ENCODE data around the gene NOP10. TPM values are rescaled to one million over a fixed set of nuclear protein-coding genes. Genes with fewer than 3 reads are reported as not detected.
"Not testable (repeated sequence)": the region's sequence is repeated elsewhere in the genome, so short reads cannot be mapped to it uniquely, and the experiment has no call there.

Gene NOP10
- polyA plus RNA-seq, 1 donor, result 123 TPM

DNA sequence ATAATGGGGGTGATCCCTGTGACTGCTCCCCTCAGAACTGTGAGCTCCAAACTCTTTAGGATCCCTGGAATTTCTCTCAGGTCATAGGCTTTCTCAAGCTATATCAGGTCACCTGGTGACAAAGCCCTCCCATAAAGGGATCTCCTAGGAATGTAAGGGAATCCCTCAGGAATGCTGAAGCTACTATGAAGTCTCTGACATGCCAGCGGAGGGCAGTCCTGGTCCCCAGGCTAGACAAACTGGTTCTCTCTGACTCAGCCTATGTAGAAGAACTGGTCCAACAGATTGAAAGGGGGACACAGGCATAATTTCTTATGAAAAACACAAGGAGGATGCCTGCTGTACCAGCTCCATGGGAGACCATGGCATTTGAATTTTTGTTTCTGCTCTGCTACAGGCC, 17.4 kb upstream of the NOP10 start:
- no peak for DNase-seq

DNA sequence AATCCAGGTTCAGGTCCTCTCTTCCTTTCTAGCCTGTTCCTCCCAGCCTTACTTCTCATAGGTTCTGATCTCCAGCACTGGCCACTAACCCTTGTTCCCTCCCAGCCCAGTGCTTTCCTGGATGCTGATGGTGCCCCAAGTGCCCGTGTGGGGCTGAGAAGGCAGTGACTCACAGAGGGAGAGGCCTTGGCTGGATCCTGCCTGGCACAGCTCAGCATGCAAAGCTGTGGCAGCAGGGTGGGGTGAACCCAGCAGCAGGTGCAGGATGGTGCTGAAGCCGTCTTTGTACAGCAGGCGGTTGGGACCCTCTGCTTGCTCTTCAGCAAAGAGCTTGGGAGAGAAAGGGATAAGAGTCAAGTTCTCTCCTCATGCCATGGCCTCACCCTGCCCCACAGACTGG, 16.5 kb upstream of the NOP10 start:
- no peak for DNase-seq

DNA sequence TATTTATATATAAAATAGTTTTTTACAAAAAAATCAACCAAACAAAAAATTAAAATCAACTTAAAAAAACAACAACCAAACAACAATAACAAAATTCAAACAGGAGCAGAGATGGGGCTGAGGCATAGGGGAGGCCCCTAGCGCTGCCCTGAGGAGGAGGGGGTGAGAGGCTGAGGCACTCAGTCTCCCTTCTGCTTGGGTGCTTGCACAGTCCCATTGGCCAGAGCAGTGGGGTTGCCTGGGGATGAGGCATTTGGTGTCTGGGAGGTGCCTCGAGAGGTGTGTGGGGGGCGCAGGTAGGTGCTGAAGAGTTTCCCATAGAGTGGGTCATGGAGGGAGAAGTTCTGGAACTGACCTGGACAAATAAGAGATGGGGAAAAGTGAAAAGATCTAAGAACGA, 16.0 kb upstream of the NOP10 start:
- no peak for DNase-seq

DNA sequence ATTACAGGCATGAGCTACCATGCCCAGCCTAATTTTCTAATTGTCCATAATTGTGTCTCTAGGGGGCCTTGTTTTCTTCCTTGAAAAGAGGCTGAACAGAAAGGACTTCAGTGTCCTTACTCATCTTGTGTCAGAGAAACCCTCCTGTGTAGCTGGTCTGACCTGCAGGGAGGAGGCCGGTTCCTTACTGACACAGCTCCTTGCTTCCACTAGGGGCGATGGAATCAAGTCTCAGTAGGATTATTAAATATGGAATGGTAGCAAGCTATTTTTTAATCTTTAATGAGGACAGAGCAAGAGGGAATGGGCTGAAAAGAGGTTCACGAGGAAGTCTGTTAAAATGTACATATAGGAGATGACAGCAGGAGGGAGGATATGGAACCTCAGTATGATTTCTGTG, 15.4 kb upstream of the NOP10 start:
- no peak for DNase-seq

DNA sequence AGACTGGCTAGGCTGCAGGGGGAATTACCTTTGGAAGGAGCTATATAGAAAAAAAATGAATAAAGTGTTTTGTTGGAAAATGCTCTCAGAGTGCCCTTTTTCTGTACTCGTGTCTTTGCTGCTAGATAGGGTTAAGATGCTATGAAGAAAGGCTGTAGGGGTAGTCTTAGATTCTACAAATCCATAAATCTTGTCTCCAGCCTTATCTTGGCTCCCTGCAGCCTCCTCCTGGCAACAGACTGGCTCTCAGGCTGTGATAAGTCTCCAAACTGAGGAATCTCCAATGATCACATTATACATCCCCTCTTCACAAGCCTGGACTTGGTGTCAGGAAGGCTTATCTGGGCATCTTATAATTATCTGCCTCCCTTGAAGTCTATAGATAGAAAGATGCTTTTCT, 14.7 kb upstream of the NOP10 start:
- no peak for DNase-seq

DNA sequence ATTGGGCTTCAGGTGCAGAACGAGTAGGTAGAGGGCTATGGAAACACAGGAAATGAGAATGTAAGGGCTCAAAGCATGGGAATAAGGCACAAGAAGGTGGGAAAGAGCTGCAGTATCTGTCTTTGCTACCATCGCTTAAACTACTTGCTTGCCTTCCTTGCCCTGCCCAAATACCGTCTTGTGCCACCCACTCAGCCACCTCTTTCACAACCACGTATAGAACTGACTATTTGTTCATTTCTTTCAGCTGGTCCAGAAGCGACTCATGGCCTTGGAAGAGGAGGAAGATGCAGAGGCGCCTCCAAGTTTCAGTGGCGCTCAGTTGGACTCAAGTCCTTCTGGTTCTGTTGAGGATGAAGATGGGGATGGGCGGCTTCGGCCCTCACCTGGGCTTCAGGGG, 12.3 kb upstream of the NOP10 start:
- DNase-seq, result no peak

DNA sequence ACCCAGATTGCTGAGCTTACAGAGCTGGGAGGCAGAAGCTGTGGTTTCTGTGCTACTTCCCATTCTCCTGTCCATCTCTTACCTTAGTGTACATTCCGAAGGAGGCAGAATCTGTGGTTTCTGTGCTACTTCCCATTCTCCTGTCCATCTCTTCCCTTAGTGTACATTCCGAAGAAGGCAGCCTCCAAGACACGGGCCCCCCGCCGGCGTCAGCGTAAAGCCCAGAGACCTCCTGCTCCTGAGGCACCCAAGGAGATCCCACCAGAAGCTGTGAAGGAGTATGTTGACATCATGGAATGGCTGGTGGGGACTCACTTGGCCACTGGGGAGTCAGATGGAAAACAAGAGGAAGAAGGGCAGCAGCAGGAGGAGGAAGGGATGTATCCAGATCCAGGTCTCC, 11.3 kb upstream of the NOP10 start:
- DNase-seq, result no peak

DNA sequence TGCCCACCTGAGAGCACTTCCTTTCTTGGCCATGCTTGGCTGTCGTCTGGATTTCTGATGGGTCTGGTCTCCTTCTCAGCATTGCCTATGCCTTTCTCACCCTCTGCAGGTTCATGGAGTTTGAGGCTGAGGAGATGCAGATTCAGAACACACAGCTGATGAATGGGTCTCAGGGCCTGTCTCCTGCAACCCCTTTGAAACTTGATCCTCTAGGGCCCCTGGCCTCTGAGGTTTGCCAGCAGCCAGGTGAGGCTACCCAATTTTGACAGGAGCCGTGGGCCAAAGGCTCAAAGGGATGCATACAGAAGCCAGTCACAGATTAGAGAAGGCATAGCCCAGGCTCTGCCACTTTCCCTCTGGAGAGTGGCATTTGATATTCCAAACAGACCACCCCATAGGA, 10.7 kb upstream of the NOP10 start:
- DNase-seq, result no peak

DNA sequence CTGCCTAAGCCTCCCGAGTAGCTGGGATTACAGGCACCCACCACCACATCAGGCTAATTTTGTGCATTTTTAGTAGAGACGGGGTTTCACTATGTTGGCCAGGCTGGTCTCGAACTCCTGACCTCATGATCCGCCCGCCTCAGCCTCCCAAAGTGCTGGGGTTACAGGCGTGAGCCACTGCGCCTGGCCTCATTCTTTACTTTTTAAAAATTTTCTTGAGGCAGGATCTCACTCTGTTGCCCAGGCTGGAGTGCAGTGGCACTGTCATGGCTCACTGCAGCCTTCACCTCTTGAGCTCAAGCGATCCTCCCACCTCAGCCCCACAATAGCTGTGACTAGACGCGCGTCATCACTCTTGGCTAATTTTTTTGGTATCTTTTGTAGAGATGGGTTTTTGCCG, 10.1 kb upstream of the NOP10 start:
- DNase-seq, result not testable (repeated sequence)

DNA sequence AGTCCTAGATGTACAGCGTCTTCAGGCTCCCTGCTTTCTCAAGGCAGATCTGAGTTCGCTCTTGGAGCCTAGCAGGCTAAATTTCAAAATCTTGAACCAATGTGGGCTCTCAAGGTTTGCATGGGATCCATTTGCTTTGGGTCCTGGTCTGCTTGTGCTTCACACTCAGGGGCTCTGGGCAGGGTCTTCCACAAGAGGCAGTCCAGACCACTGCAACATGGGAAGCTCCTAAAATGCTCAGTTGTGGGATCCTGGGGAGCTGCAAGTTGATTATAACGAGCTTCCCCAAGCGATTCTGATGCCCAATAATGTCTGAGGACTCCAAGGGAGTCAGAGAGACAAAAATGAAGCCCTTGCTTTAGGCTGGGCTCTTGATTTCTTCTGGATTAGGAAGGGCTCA, 6.8 kb upstream of the NOP10 start:
- DNase-seq, result no peak

DNA sequence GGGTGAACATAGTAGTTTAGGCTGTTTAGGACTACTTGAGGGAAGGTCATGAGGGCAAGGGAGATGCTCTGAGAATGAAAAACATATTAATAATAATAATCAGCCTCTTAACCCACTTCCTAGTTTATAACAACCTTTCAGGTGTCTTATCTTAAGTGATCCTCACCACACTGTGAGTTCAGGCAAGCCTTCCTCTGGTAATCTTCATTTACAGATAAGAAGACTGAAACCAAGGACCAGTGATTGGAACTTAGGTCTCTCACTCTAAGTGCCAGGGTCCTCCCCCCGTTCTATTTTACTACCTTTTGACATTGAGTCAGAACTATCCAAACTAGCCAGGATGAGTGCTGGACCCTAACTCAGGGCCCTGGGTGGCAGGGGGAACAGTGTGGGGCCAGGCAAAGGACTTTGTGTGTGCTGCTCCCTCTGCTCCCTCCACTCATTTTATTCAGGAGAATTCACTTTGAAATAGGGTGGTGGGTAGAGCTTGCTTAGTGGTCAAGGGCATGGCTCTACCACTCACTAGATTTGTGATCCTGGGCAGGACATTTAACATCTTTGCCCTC, 5.9 kb upstream of the NOP10 start:
- no peak for DNase-seq

DNA sequence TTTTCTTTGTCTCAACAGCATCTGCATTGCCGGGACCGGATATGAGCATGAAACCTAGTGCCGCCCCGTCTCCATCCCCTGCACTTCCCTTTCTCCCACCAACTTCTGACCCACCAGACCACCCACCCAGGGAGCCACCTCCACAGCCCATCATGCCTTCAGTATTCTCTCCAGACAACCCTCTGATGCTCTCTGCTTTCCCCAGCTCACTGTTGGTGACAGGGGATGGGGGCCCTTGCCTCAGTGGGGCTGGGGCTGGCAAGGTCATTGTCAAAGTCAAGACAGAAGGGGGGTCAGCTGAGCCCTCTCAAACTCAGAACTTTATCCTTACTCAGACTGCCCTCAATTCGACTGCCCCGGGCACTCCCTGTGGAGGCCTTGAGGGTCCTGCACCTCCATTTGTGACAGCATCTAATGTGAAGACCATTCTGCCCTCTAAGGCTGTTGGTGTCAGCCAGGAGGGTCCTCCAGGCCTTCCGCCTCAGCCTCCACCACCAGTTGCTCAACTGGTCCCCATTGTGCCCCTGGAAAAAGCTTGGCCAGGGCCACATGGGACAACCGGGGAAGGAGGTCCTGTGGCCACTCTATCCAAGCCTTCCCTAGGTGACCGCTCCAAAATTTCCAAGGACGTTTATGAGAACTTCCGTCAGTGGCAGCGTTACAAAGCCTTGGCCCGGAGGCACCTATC, 5.2 kb upstream of the NOP10 start:
- DNase-seq, result no peak

DNA sequence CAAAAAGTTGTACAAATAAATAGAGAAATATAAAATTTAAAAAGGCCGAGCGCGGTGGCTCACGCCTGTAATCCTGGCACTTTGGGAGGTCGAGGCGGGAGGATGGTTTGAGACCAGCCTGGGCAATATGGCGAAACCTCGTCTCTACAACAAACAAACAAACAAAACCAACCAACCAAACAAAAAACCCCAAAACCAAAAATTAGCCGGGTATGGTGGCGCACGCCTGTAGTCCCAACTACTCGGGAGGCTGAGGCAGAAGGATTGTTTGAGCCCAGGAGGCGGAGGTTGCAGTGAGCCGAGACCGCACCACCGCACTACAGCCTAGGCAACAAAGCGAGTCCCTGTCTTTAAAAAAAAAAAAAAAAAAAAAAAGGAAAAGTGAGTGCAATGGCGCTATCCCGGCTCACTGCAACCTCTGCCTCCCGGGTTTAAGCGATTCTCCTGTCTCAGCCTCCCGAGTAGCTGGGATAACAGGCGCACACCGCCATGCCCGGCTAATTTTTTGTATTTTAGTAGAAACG, 661 bp downstream of the NOP10 start:
- DNase-seq, result not testable (repeated sequence)

DNA sequence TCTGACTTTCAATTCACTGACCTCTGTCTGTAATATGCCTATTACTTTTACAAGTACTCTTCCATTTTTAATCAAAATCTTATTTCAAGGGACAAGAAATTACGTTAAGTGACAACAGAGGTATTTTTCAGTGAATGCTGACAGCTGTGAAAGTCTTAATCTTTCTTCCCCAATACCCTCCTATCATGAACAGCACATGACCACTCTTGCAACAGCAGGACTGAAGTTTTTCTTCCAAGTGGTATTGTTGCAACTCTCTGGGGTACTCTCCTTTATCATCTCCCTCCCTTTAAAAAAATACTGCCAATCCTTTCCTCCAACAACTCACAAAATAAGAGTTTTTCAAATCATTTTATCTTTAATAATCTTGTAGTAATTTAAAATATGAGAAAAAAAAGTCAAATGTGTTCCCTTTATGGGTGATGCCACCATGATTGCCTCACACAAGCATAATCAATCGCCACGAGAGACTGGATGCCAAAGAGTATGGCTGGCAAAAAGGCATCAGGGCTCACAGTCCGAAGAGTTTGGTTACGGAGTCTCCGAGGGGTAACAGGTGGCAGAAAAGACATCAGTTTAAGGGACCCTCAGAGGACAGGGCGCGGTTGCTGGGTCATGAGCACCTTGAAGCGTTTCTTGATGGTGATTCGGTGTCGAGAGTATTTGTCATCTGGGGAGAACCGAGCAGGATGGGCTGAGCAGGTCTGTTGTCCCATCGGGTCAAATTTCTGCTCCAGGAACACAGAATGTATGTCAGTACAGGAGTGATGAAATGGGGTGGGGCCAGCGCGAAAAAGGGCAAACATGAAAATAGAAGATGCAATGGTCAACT, 1.3 kb downstream of the NOP10 start:
- no peak for DNase-seq

DNA sequence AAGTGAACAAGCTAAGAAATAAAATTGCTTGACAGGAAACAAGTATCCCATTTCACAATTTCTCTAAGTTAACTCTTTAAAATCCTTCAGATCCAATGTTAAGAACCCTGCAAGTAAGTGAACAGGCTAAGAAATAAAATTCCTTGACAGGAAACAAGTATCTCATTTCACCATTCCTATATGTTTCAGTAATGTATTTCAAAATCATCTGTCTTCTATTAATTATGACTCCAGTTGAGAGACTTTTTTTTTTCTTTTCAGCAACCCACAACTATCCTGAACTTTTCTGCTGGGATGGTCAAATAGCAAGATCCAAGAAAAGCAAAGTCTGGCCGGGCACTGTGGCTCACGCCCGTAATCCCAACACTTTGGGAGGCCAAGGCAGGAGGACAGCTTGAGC, 3.0 kb downstream of the NOP10 start:
- no peak for DNase-seq

DNA sequence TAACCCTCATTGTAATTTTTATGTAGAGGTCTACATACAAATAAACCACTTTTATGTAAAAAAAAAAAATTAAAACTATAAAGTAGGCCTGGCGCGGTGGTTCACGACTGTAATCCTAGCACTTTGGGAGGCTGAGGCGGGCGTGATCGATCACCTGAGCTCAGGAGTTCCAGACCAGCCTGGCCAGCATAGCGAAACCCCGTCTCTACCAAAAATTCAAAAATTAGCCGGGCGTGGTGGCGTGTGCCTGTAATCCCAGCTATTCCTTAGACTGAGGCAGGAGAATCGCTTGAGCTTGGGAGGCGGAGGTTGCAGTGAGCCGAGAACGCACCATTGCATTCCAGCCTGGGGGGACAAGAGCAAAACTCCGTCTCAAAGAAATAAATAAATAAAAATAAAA, 4.6 kb downstream of the NOP10 start:
- no peak for DNase-seq

DNA sequence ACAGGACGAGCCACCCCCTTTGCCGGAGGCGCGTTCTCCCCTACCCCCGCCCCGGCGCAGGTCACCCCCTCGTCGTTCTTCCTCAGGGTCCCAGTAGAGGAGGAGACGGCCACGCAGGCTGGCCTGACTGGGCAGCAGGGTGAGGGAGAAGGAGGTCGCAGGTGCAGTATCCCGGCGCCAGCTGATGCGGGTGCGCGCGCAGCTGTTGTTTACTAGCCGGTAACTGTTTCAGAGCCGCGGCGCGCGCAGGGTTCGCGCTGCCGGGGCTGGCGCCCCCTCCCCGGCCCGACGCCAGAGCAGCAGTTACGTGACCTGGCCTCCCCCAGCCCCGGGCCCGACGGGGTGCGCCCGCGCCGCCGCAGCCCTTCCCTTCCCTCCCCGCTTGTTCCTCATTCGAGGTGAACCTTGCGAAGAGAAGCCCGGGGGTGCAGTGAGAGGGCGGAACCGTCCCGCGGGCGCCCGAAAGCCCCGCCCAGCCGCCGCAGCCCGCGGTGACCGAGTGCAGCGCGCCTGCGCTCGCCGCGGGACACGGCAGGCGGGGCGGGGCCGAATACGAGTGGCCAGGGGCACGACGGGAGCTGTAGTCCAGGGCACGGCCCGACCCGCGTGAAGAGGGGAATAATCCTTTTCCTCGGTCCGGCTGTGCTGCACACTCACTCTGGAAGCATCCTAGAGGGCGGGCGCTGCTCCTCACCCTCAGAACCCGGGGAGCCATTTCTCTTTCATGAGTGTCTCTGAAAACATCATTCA, 5.2 kb downstream of the NOP10 start, which contains the start of gene SLC12A6:
Gene SLC12A6, minus strand, starts transcription at position 225 of the 750 bp plus-strand sequence. CDS start 1,101 bp downstream, outside the sequence.
- peak; percentile 84 for DNase-seq

DNA sequence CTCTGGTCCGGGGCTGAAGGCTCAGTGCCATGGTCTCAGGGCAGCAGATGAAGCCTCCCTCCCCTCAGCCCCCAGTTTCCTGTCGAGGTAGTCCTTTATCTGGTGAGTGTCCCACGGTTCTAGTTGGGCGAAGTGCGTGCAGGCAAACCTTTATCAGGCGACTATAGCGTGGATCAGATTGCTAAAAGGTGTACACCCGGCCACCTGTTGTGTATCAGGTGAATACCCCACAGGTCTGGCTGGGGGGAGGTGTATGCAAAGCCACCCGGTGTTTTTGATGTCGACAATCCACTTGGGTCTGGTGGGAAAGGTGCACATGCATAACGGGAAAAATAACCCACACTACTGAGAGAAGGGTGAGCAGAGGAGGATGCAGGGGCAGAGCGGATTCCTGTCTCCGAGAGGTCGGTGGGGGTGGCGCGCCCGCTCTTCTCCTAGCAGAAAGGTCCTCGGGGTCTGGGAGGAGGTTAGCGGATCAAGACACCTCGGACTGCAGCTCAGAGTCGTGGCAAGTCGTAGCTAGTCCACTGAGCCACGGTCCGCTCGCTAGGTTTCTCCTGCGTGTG, 5.9 kb downstream of the NOP10 start:
- no peak for DNase-seq

DNA sequence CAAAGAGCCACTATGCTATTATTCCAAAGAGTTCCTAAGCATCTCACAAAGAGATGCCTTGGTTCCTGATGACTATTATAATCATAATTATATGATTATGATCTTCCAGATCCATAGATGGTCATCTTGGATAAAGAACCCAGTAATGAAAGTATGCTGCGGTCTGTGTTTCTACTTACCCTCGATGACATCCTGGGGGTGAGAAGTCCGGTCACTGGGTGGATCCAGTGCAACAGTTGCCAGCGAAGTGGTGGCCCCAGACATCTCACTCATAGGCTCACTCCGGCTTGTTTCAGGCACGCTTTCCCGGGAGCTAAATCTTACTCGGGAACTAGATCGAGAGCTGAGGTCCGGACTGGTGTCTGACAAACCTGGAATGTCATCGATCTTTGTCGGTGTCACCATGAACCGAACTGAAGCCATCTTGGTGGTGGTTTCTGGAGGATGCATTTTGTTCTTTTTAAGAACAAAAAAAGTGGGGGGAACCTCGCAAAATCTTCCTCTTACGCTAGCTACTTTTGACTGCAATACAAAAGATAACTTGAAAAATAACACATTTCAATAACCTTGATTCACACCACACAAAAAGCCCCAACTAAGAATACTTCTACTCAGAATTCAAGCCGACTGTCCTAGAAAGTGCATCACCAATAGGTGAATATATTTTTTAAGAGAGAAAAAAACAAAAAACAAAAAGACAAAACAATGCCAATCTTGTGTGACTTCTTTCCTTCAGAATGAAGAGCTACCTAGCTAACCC, 6.5 kb downstream of the NOP10 start:
- DNase-seq, result no peak

DNA sequence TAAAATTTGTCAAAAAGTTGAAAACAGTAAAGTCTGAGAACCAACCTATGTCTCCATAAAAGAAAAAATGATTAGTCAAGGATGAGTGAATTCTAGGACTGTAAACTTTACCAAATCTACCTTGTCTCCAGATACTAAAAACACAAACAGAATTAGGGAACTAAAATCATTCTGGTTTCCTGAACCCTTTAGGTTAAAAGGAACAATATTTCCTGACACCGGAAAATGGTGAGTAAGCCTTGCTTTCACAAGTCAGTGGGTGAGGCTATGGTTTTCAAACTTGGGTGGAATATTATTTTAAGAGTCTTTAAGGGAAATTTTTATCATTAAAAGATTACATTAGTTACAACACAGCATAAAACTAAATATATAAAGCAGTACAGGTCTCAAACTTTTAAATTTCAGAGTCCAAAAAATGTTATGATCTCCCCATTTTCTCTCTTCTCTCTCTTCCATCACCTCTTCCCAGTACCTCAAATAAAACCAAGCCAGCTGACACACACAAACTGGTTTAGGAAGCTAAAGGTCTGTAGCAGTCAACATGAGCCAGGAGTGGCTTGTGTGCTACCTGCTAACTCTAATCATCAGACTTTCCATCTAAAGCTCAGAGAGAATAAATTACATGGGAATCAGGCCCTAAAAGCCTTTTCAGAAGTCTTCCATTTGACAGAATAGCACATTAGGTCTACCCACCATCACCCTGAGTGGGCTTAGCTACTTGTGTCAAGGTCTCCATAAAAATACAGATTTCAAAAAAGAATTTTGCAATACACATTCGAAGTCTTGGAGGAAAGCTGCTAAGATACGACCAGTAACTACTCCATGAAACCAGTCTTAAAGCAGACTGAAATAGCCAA, 7.5 kb downstream of the NOP10 start:
- DNase-seq, result no peak

Data from left kidney (tissue), 2 donors.